ACC112 (cell line): Measurements from ENCODE around the gene TMEM131.

Experiments used
- H2AFZ ChIP-seq: fragments of 200-600 bp; sonication (generic); one replicate; pipeline ENCODE4 v1.6.0; 2017; ENCODE audit warnings: antibody characterized with exemption, low read length; ENCODE audit not compliant: unreplicated experiment
- H3K27ac ChIP-seq: fragments of 200-600 bp; sonication (generic); 2 replicates; pipeline ENCODE4 v1.5.1; 2014; ENCODE audit warnings: low read depth, mild to moderate bottlenecking, antibody characterized with exemption, low read length, moderate library complexity
- H3K27me3 ChIP-seq: fragments of 200-600 bp; sonication (generic); 2 replicates; pipeline ENCODE4 v1.6.1; 2014; ENCODE audit warnings: mild to moderate bottlenecking, antibody characterized with exemption, low read length, moderate library complexity, mixed read lengths; ENCODE audit not compliant: insufficient read depth
- H3K36me3 ChIP-seq: fragments of 200-600 bp; sonication (generic); 2 replicates; pipeline ENCODE4 v1.6.1; 2016; ENCODE audit warnings: mild to moderate bottlenecking, antibody characterized with exemption, low read length, moderate library complexity, mixed read lengths; ENCODE audit not compliant: insufficient read depth
- H3K4me1 ChIP-seq: fragments of 200-600 bp; sonication (generic); one replicate; pipeline ENCODE4 v1.6.1; 2016; ENCODE audit warnings: low read length, mixed read lengths; ENCODE audit not compliant: insufficient read depth, unreplicated experiment, control insufficient read depth
- H3K4me3 ChIP-seq: fragments of 200-600 bp; sonication (generic); 2 replicates; pipeline ENCODE4 v1.5.1; 2014; ENCODE audit warnings: mild to moderate bottlenecking, low read depth, low read length
- H3K79me2 ChIP-seq: fragments of 200-600 bp; sonication (generic); one replicate; pipeline ENCODE4 v1.6.0; 2016; ENCODE audit warnings: low read length; ENCODE audit not compliant: control insufficient read depth, unreplicated experiment, insufficient read depth

Gene TMEM131

DNA sequence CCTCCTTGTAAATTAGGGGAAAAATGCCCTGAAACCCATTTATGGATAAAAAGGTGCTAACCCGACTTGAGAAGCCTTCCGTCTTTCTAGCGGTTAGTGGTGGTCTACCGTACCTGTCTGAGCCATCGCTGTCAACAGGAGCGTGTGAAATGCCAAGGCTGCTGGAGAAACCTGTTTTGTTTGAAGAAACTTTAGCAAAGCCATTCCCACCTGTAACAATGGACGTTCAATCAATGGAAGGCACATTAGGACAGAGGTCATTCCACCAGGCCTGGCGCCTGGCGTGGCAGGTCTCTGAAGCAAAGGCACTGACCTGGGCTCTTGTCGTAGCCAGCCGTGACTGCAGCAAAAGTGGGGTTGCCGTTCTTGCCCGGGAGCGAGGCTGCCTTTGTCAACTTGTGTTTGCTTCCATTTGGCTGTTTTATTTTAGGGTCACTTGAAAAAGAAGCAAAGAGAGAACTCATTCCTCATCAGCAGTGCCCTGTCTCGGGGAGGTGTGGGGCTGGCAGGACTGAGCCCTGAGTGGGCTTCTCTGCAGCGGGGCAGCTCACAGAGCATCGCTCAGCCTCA, 235.2 kb downstream of the TMEM131 start:
- H2AFZ ChIP-seq: no peak overlapping the region
- H3K27me3 ChIP-seq: no peaks in the 10 kb centered on the region
- no peaks in the 10 kb centered on the region; the same call in 1 of the 2 replicates for H3K36me3 ChIP-seq
- no peaks in the 10 kb centered on the region for H3K79me2 ChIP-seq
- H3K4me3 ChIP-seq: no peak overlapping the region
- no peak overlapping the region for H3K27ac ChIP-seq
- H3K4me1 ChIP-seq: peaks cover 6% of the 10 kb centered on the region

GRCh38 chr2:97759727-97760407, 235.9 kb downstream of the TMEM131 start:
- Histone ChIP-seq H3K79me2 (no peaks in the 10 kb centered on the region), H3K4me1 (peaks cover 6% of the 10 kb centered on the region), H2AFZ (no peak overlapping the region), H3K27me3 (no peaks in the 10 kb centered on the region), H3K4me3 (no peak overlapping the region), H3K36me3 (no peaks in the 10 kb centered on the region; the same call in 1 of the 2 replicates), H3K27ac (no peak overlapping the region)

- Histone ChIP-seq H3K79me2 (no peaks in the 10 kb centered on the region), H3K4me1 (peaks cover 4% of the 10 kb centered on the region), H3K4me3 (no peak overlapping the region), H3K27me3 (no peaks in the 10 kb centered on the region), H2AFZ (no peak overlapping the region), H3K27ac (no peak overlapping the region), H3K36me3 (no peaks in the 10 kb centered on the region; the same call in 1 of the 2 replicates)
These were observed 237.5 kb downstream of the TMEM131 start for GRCh38 chr2:97758131-97758705.

- no peaks in the 10 kb centered on the region; the same call in 1 of the 2 replicates for H3K36me3 ChIP-seq
- H3K4me1 ChIP-seq: peaks cover 14% of the 10 kb centered on the region
- no peak overlapping the region for H2AFZ ChIP-seq
- H3K79me2 ChIP-seq: no peaks in the 10 kb centered on the region
- no peak overlapping the region for H3K27ac ChIP-seq
- H3K4me3 ChIP-seq: no peak overlapping the region
- no peaks in the 10 kb centered on the region for H3K27me3 ChIP-seq
These were observed 238.7 kb downstream of the TMEM131 start for GRCh38 chr2:97757062-97757461.

- no peaks in the 10 kb centered on the region for H3K27me3 ChIP-seq
- no peak overlapping the region for H2AFZ ChIP-seq
- H3K36me3 ChIP-seq: no peaks in the 10 kb centered on the region; the same call in 1 of the 2 replicates
- H3K27ac ChIP-seq: no peak overlapping the region
- H3K79me2 ChIP-seq: no peaks in the 10 kb centered on the region
- H3K4me3 ChIP-seq: no peak overlapping the region
- H3K4me1 ChIP-seq: peaks cover 18% of the 10 kb centered on the region
These were observed 240.3 kb downstream of the TMEM131 start for GRCh38 chr2:97755491-97755890.

DNA sequence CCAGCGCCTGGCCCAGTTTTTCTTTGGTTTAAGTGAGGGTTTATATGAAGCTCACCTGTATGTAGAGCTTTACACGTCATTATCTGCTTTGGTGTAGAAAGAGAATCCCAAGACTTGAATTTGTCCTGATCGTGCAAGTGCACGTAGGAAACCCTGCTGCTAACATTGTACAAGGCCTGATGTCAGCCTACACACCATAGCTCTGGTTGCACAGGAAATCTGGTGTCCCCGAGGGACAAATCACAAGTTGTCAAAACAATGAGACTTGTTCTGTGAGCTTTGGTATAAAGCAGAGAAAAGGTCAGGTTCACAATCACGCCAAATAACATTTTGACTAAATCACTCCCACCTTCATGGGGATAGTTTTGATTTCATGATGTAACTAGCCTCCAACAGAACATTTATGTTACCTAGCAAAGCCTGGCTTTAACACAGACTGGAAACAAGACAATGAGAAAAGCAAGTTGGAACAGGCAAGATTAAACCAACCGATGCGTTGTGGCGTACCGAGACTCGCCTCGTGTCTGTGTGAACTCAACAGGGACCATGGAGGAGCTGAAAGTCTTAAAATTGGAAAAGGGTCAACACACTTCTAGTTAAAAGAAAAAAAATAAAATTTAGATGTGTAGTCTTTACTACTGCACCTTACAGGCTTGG, 240.9 kb downstream of the TMEM131 start:
- no peak overlapping the region for H2AFZ ChIP-seq
- H3K36me3 ChIP-seq: no peaks in the 10 kb centered on the region; the same call in 1 of the 2 replicates
- no peaks in the 10 kb centered on the region for H3K79me2 ChIP-seq
- H3K27me3 ChIP-seq: no peaks in the 10 kb centered on the region
- no peak overlapping the region for H3K4me3 ChIP-seq
- H3K4me1 ChIP-seq: peaks cover 18% of the 10 kb centered on the region
- no peak overlapping the region for H3K27ac ChIP-seq

- Histone ChIP-seq H3K79me2 (no peaks in the 10 kb centered on the region), H2AFZ (no peak overlapping the region), H3K27ac (peak overlapping the region; percentile 27; the same call in 1 of the 2 replicates)
These were observed 243.1 kb downstream of the TMEM131 start for GRCh38 chr2:97752342-97753334.

DNA sequence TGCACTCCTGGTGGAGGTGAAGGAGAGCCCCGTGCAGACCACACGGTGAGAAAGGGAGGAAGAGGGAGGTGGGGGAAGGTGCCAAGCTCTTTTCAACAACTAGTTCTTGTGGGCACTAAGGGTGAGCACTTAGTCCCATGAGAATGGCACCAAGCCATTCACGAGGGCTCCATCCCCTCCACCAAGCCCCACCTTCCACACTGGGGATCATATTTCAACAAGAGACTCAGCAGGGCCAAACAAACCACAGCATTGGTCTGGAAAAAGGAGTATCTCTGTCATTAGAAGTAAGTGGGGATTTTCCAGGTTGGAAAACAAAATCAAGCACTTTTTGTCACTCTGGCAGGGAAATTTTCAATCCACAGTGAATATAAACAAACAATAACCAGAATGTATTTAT, 244.0 kb downstream of the TMEM131 start:
- no peak overlapping the region for H3K4me3 ChIP-seq
- no peaks in the 10 kb centered on the region for H3K27me3 ChIP-seq
- H2AFZ ChIP-seq: no peak overlapping the region
- no peak overlapping the region for H3K27ac ChIP-seq
- no peaks in the 10 kb centered on the region for H3K79me2 ChIP-seq
- H3K36me3 ChIP-seq: no peaks in the 10 kb centered on the region
- H3K4me1 ChIP-seq: peaks cover 18% of the 10 kb centered on the region

More at GRCh38 chr2:97752342-97753334, 243.1 kb downstream of the TMEM131 start:
- Histone ChIP-seq H3K4me3 (no peak overlapping the region), H3K36me3 (no peaks in the 10 kb centered on the region), H3K4me1 (peaks cover 18% of the 10 kb centered on the region), H3K27me3 (no peaks in the 10 kb centered on the region)

DNA sequence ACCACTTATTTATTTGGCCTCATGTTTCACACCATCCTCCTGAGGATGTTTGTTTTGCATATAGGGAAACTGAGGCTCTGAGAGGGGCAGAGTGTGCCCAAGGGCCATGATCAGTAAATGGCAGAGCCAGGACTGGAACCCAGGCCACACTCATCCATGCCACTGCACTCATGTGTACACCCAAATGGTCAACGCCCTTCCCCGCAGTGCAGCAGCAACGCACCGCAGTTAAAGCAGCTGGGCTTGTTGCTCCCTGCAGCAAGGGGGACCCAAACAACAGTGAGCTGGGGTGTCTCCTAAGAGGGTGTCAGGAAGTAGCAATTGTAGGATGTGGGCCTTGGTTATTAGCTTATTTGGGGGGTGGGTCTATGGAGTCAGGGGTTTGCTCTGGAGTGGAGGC, 245.7 kb downstream of the TMEM131 start:
- Histone ChIP-seq H2AFZ (no peak overlapping the region), H3K36me3 (no peaks in the 10 kb centered on the region), H3K79me2 (no peaks in the 10 kb centered on the region), H3K27me3 (no peaks in the 10 kb centered on the region), H3K27ac (no peak overlapping the region), H3K4me3 (no peak overlapping the region), H3K4me1 (peaks cover 18% of the 10 kb centered on the region)

DNA sequence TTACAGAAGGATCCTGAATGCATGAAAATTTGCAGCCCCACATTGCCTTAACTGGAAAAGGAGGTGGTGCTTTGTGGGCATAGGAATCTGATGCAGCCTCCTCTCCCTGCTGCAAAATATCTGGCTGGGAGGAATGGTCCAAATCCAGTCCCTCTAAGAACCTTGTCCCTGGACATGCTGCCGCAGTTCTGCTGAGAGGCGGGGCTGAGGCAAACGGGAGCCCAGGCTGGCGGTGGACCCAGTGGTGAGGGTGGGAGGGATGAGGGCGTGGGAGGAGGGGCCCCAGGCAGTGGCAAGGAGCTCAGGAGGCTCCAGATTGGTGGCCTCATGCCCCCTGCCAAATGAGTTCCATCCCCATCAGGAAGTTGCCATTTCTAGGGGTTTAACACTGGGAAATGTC, 246.2 kb downstream of the TMEM131 start:
- Histone ChIP-seq H3K36me3 (no peaks in the 10 kb centered on the region), H3K4me1 (peaks cover 18% of the 10 kb centered on the region)

More for the DNA sequence above, 246.2 kb downstream of the TMEM131 start:
- Histone ChIP-seq H3K27me3 (no peaks in the 10 kb centered on the region), H2AFZ (no peak overlapping the region), H3K27ac (no peak overlapping the region), H3K79me2 (no peaks in the 10 kb centered on the region), H3K4me3 (no peak overlapping the region)
